GM12801 (cell line): ENCODE results near the gene PDGFA.

Experiments used
- TF ChIP-seq, protein P1 (sequence below): IDR thresholded peaks from one replicate; pipeline ENCODE4 v1.5.1; 2011; ENCODE audit warnings: control low read depth; ENCODE audit not compliant: insufficient read length; ENCODE audit errors: extremely low read depth

PDGFA gene

DNA sequence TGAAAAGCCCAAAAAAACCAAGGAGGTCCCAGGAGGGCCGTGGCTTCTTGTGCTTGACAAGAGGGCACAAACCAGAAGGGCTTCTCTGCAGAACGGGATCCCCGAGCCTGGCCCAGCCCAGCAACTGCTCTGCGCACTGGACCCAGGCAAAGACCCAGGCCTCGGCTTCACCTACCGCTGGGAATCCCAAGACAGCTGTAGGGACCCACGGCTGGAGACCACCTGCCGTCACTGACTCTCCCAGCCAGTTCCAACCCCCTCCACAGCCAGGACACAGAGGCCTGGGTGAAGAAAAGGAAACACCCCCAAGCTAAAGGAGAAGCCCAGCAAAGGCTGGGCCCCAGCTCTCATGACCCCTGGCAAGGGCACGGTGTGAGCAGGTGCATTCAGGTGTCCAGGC is 24.3 kb downstream of the PDGFA start:
- TF ChIP-seq, protein P1, sequence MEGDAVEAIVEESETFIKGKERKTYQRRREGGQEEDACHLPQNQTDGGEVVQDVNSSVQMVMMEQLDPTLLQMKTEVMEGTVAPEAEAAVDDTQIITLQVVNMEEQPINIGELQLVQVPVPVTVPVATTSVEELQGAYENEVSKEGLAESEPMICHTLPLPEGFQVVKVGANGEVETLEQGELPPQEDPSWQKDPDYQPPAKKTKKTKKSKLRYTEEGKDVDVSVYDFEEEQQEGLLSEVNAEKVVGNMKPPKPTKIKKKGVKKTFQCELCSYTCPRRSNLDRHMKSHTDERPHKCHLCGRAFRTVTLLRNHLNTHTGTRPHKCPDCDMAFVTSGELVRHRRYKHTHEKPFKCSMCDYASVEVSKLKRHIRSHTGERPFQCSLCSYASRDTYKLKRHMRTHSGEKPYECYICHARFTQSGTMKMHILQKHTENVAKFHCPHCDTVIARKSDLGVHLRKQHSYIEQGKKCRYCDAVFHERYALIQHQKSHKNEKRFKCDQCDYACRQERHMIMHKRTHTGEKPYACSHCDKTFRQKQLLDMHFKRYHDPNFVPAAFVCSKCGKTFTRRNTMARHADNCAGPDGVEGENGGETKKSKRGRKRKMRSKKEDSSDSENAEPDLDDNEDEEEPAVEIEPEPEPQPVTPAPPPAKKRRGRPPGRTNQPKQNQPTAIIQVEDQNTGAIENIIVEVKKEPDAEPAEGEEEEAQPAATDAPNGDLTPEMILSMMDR, result no peak

DNA sequence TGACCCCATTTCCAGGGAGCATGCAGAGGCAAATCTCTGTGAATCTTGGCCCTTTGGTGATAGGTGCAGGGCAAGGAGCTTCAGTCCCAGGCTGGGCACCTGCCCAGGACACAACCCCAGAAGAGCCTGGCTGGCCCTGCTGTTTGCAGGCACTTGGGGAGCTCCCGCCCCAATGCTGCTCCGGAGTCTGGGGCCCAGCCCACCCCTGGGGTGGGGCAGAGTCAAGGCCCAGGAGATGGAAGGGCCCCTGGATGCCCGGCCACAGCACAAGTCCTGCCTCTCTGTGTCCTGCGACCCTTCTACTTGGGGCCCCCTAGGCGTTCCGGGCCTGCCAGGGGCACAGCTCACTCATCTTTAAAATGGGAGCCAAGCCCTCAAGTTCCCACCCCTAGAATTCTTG is 24.7 kb downstream of the PDGFA start:
- TF ChIP-seq, protein P1, result no peak

DNA sequence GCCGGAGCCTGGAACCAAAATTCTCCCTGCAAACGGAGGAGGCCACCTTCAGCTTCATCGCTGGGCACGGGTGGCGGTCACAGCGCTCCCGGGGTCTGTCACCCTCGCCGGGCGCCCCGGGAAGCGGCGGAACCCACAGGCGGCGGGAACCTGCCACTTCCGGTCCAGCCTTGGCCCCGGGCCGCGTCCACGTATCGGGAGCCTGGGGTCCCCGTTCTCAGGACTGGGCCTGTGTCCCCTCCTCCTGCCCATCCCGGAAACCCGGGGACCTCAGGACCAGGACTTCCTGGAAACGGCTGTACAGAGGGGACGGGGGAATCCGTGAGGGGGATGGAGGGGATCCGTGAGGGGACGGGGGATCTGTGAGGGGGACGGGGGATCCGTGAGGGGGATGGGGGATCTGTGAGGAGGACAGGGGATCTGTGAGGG is 25.4 kb downstream of the PDGFA start:
- TF ChIP-seq, protein P1, result no peak

DNA sequence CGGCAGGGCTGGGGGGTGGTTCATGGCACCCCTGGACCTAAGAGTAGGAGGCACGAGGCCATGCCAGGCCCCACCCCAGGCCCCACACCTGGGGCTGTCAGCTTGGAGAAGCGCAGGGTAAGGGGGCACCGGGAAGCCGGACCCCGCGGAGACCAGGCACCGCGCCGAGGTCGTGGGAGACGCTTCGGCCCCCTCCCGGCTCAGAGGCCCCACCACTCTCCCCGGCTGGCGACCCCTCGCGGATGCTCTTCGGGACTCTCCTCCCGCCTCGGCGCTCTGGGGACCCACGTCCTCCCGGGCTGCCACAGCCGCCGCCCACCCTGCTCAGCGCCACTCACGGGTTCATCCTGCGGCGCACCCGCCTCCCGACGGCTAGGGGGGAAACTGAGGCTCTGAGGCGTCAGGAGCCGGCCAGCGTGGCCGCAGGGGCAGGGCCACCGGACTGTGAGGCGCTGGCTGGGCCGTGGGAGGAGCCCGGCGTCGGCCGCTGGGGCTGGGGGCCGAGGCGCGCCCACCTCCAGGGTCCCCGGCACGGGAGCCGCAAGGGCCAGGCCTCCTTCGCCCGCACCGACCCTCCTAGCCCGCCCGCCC is 25.9 kb downstream of the PDGFA start:
- TF ChIP-seq, protein P1, result no peak

GRCh38 chr7:492714-493065 is 27.0 kb downstream of the PDGFA start:
- TF ChIP-seq, protein P1, result no peak

DNA sequence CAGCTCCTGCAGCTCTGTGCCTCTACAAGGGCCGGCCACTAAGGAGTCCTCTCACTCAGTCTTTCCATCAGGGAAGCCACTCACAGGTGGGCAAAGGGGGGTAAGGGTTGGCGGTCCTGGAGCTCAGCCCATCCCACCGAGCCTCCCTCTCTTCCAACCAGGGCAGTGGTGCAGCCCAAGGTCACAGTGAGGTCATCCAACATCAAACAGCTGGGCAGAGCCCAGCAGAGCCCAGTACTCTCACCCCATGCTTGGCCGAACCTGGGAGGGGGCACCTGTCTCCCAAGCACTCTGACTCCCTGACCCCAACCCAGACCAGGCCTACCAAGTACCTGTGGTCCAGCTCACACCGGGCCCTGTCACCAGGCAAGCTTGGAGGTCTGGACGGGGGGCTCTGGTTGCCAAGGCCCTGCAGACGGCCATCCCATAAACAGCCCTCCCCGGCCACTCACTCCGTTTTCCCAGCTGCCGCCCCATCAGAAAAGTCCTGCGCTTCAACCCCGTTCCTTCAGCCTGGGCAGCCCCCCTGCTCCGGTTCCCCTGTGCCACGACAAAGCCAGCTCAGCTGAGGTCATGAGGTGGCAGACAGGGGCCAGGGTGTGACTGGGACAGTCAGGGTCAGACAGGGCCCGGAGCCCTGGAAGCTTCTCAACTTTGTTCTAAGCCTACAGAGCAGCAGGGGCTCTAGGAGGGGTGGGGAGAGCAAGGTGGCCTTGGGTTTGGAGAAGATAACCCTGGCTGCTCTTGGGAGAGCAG is 27.5 kb downstream of the PDGFA start:
- TF ChIP-seq, protein P1, result no peak

DNA sequence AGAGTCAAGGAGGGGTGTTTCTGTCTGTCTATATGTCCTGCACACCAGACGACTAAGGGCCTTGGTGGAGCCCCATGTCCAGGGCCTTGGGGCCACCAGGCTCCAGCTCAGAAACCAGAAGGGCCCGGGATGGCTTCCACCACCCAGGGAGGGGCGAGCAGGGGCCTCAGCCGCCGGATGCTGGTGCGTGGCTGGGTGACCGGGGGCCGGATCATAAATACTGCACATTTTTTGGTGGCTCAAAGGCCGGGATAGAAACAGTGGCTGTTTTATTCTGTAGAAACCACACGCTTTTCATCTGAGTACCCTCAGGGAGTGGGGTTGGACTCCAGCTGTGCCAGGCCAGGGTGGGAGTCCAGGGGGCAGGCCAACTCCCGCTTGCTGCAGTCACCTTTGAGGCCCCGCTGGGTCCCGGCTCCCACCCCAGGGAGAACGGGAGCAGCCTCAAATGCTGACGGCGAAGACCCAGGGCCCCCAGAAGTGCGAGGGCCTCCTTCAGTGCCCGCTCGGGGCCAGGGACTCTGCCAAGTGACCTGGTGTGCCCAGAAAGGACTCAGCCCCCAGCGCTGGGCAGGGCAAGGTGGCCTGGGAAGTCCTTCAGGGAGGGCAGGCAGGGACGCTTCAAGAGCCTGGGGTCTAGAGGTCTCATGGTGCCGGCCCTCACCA is 28.2 kb downstream of the PDGFA start:
- TF ChIP-seq, protein P1, result no peak
